Measurements from ENCODE around the gene SLC39A8. TPM values are rescaled to one million over a fixed set of nuclear protein-coding genes. Genes with fewer than 3 reads are reported as not detected.

SLC39A8 gene
- total RNA-seq, 4 donors from 2014 or later: 4.4 to 27.0 (median 7.9) TPM

DNA sequence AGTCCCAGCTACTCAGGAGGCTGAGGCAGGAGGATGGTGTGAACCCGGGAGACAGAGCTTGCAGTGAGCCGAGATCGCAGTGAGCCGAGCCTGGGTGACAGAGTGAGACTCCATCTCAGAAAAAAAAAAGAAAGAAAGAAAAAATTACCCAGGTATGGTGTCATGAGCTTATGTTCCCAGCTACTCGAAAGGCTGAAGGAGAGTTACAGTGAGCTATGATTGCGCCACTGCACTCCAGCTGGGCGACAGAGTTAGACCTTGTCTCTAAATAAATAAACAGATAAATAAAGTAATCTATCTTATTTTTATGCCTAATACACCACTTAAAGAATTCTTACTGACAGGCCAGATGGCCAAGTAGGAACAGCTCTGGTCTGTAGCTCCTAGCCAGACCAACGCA lies 73.0 kb downstream of the SLC39A8 start:
- Histone ChIP-seq H3K27ac (no peak overlapping the region), H3K36me3 (no peaks in the 10 kb centered on the region), H3K27me3 (no peaks in the 10 kb centered on the region), H3K9me3 (peaks cover 0 to 4% (median 0%) of the 10 kb centered on the region in 4 donors), H3K4me1 (no peaks in the 10 kb centered on the region), H3K4me3 (no peak overlapping the region)
- 85 to 97% methylated on average over 8 of the region's 8 CpGs for WGBS, 2 donors
- TF ChIP-seq, protein P1, sequence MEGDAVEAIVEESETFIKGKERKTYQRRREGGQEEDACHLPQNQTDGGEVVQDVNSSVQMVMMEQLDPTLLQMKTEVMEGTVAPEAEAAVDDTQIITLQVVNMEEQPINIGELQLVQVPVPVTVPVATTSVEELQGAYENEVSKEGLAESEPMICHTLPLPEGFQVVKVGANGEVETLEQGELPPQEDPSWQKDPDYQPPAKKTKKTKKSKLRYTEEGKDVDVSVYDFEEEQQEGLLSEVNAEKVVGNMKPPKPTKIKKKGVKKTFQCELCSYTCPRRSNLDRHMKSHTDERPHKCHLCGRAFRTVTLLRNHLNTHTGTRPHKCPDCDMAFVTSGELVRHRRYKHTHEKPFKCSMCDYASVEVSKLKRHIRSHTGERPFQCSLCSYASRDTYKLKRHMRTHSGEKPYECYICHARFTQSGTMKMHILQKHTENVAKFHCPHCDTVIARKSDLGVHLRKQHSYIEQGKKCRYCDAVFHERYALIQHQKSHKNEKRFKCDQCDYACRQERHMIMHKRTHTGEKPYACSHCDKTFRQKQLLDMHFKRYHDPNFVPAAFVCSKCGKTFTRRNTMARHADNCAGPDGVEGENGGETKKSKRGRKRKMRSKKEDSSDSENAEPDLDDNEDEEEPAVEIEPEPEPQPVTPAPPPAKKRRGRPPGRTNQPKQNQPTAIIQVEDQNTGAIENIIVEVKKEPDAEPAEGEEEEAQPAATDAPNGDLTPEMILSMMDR (IDR thresholded peaks at IDR 0.05): no peak
- no peak for TF ChIP-seq EP300 (IDR thresholded peaks at IDR 0.05)
- TF ChIP-seq POLR2A (IDR thresholded peaks at IDR 0.05): no peak
- DNase-seq (ENCODE audit: low spot score in 2 of 2): no peak

GRCh38 chr4:102268355-102268754 lies 76.9 kb downstream of the SLC39A8 start:
- Histone ChIP-seq H3K27me3 (no peaks in the 10 kb centered on the region), H3K27ac (no peak overlapping the region), H3K4me1 (no peaks in the 10 kb centered on the region), H3K9me3 (no peaks in the 10 kb centered on the region), H3K36me3 (no peaks in the 10 kb centered on the region), H3K4me3 (no peak overlapping the region)
- TF ChIP-seq, protein P1 (IDR thresholded peaks at IDR 0.05): no peak
- TF ChIP-seq POLR2A (IDR thresholded peaks at IDR 0.05): no peak
- TF ChIP-seq EP300 (IDR thresholded peaks at IDR 0.05): no peak
- no peak for DNase-seq (ENCODE audit: low spot score in 2 of 2)

GRCh38 chr4:102263024-102263787 lies 82.1 kb downstream of the SLC39A8 start:
- 51 to 53% methylated on average over 3 of the region's 3 CpGs for WGBS, 2 donors
- Histone ChIP-seq H3K27ac (no peak overlapping the region), H3K4me1 (peaks cover 0 to 5% (median 0%) of the 10 kb centered on the region in 4 donors), H3K9me3 (no peaks in the 10 kb centered on the region), H3K27me3 (no peaks in the 10 kb centered on the region), H3K4me3 (no peak overlapping the region), H3K36me3 (no peaks in the 10 kb centered on the region)
- TF ChIP-seq, protein P1 (IDR thresholded peaks at IDR 0.05): peak; percentile 28 to 64 (median 42)
- no peak for TF ChIP-seq EP300 (IDR thresholded peaks at IDR 0.05)
- peak in 1 of 2 donors; percentile 35 for DNase-seq (ENCODE audit: low spot score in 2 of 2)

DNA sequence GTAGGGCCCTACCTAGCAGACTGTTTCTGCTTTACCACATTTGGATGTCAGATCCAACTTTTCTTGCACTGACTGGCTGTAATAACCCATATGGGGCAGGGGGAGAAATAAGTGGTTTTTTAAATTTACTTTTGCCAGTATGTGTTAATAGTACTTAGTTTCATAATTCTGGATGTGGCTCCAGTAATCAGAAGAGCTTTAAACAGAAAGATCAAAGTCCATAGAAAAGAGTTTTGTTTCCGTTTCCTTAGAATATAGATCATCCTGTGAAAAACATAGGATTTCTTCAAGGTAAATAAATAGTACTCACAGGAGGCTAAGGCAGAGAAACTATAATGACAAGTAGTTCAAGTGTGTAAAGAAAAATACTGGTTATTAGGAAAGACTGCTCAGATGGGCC lies 85.6 kb downstream of the SLC39A8 start:
- Histone ChIP-seq H3K9me3 (no peaks in the 10 kb centered on the region), H3K27me3 (no peaks in the 10 kb centered on the region), H3K4me1 (peaks cover 0 to 5% (median 0%) of the 10 kb centered on the region in 4 donors), H3K27ac (no peak overlapping the region), H3K36me3 (no peaks in the 10 kb centered on the region), H3K4me3 (no peak overlapping the region)
- WGBS, 2 donors: 95 to 96% methylated on average over 1 of the region's 1 CpG
- TF ChIP-seq POLR2A (IDR thresholded peaks at IDR 0.05) (no peak), EP300 (IDR thresholded peaks at IDR 0.05) (no peak)
- TF ChIP-seq, protein P1 (IDR thresholded peaks at IDR 0.05): no peak
- DNase-seq (ENCODE audit: low spot score in 2 of 2): no peak

- DNase-seq (ENCODE audit: low spot score in 2 of 2): no peak
- H3K4me1 ChIP-seq: peaks cover 0 to 5% (median 0%) of the 10 kb centered on the region in 4 donors
- no peaks in the 10 kb centered on the region for H3K27me3 ChIP-seq
- whole genome bisulfite sequencing, 2 donors: 50 to 61% methylated on average over 3 of the region's 3 CpGs
- no peaks in the 10 kb centered on the region for H3K9me3 ChIP-seq
- no peaks in the 10 kb centered on the region for H3K36me3 ChIP-seq
- no peak for TF ChIP-seq POLR2A (IDR thresholded peaks at IDR 0.05)
- TF ChIP-seq, protein P1 (IDR thresholded peaks at IDR 0.05): no peak
- no peak for TF ChIP-seq EP300 (IDR thresholded peaks at IDR 0.05)
- no peak overlapping the region for H3K4me3 ChIP-seq
- no peak overlapping the region for H3K27ac ChIP-seq
Observed at GRCh38 chr4:102259081-102259480, 86.2 kb downstream of the SLC39A8 start.

Measured in tibial nerve (tissue), 4 donors.